GM12891 (cell line): ENCODE results near the gene CST3.
"Not testable (repeated sequence)": the region's sequence is repeated elsewhere in the genome, so short reads cannot be mapped to it uniquely, and the experiment has no call there.

Experiments used
- DNase-seq: peaks from one replicate; pipeline ENCODE4 v3.0.0; 2011; ENCODE audit warnings: low spot score; ENCODE audit not compliant: insufficient read length
- FAIRE-seq: peaks from 2 replicates; lab custom pipeline; 2011; peaks lifted over from hg19 to GRCh38; lab: Jason Lieb, UNC
- PAX5 ChIP-seq: IDR thresholded peaks from 2 replicates; pipeline ENCODE4 v1.6.1; 2011; ENCODE audit warnings: low read length, moderate library complexity, mild to moderate bottlenecking; ENCODE audit not compliant: insufficient read depth, severe bottlenecking
- POLR2A ChIP-seq: IDR thresholded peaks from 2 replicates; pipeline ENCODE4 v1.6.1; 2011; ENCODE audit warnings: low read depth, low read length, control low read depth
- POLR2AphosphoS5 ChIP-seq: IDR thresholded peaks from 2 replicates; pipeline ENCODE4 v1.6.1; 2011; ENCODE audit warnings: low read depth, low read length, control low read depth
- POU2F2 ChIP-seq: IDR thresholded peaks from 2 replicates; pipeline ENCODE4 v1.6.1; 2011; ENCODE audit warnings: low read depth, mild to moderate bottlenecking, control low read depth, low read length, moderate library complexity
- SPI1 ChIP-seq: IDR thresholded peaks from 2 replicates; pipeline ENCODE4 v1.6.1; 2011; ENCODE audit warnings: low read depth, low read length, control low read depth
- TAF1 ChIP-seq: IDR thresholded peaks from 2 replicates; pipeline ENCODE4 v1.6.1; 2011; ENCODE audit warnings: low read depth, low read length, control low read depth

The CST3 gene

DNA sequence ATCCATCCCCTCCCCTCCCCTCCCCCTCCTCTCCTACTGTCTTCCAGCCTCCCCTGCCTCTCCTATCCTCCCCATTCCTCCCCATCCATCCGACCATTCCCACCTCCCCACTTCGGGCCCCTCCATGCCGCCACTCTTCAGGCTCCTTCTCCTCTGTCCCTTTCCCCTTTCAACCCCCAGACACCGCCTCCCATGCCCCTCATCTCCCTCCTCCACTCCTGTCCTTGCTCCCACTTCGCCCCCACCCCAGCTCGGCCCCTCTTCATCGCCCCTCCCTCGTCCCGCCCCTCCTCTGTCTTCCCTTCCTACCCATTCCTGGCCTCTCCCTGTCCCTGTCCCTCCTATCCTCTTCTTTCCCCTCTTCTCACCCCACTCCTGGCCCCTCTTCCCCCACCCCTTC is 554 bp upstream of the CST3 start:
- TF ChIP-seq SPI1 (no peak), POU2F2 (no peak), PAX5 (no peak), TAF1 (no peak), POLR2AphosphoS5 (no peak), POLR2A (no peak)
- no peak for FAIRE-seq
- DNase-seq: no peak

DNA sequence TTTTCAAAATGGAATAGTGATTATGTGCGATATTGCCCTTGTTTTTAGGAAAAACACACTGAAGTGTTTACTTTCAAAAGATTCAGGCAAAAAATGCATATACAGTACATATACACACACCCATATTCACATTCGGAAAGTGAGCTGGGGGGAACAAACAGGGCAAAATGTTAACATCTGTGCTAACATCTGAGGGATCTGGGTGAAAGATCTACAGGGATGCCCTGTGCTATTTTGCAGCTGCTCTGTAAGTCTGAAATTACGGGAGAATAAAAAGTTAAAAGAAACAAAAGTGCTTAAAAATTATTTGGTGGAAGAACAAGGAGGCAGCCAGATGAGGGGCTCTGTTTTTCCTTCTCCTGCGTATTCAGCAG is 860 bp downstream of the CST3 start:
- TF ChIP-seq POLR2AphosphoS5: no peak
- TF ChIP-seq TAF1: no peak
- no peak for TF ChIP-seq POU2F2
- no peak for TF ChIP-seq PAX5
- no peak for TF ChIP-seq POLR2A
- no peak for TF ChIP-seq SPI1
- DNase-seq: no peak
- FAIRE-seq: no peak

DNA sequence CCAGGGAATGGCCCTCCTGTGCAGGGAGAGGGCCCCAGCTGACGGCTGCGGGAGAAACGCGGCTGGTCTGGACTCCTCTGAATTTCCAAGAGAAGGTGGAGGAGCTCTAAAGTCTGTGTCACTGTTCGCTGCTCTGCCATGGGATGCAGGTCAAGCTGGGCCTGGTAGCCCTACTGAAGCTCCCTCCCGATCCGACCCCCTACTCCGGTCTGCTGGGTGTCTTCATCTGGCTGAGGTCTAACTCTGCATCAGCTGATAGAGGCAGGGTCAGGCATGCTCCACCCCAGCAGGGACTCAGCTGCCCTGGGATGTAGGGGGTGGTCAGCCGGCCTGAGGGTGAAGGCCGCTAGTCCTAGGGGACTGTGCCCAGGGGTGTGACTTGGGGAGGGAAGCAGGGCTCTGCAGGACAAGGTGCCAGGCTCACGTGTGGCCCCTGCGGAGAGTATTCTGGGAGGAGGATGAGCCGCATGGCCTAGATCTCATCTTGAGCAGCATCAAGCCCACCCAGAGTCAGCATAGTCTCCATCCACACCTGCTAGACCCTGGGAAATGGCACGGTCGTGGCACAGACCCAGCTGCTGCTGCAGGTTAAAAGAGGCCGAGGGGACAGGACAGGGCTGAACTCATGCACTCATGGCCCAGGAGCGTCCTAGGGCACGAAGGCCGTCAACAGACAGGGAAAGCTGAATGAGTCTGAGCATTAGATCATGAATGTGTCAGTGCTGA is 1.4 kb downstream of the CST3 start:
- FAIRE-seq (peak; percentile 23), DNase-seq (no peak)
- no peak for TF ChIP-seq TAF1
- no peak for TF ChIP-seq POU2F2
- no peak for TF ChIP-seq PAX5
- no peak for TF ChIP-seq SPI1
- TF ChIP-seq POLR2AphosphoS5: no peak
- no peak for TF ChIP-seq POLR2A

DNA sequence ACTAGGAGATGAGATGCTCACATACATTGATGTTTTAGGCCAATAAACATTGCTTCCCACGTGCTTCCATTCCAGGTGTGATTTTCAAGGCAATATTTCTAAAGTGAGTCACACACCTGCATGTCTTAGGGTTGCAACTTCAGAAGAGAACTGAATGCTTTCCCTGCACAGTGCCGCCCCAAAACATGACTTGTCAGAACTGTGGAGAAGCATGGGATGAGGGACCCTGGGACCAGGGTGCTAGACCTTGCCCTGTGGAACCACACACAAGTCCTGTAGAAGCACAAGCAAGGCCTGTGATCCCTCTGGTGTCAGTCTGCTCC is 2.0 kb downstream of the CST3 start:
- not testable (repeated sequence) for DNase-seq
- FAIRE-seq: peak; percentile 16

DNA sequence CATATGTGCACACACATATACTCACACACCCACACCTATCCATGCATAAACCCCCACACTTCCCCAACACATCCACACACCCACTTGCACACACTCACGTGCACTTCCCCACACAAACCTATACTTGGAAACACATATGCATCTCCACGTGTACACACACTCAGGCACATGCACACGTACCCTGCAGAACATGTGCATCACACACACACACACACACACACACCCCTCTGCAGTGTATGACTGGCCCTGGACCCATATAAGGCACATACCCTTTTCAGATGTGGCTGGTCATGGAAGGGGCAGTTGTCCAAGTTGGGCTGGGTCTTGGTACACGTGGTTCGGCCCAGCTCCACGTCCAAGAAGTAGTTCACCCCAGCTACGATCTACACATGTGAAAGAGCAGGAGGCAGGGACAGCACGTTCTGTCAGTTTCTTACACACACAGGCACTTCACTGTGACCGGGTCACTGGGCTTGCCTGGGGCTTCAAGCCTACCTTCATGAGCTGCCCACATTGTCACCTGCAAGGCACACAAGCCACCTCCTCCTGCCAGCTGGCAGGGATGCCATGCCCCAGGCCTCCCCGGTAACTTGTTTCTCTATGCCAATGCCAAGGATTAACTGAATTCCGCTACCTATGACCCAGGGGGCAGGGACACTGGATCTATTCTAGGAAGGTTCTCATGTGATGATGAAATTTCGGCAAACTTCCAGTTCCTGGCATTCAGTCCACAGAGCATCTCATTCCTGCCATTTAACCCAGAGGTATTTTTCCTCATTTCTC is 2.6 kb downstream of the CST3 start:
- TF ChIP-seq SPI1: no peak
- no peak for TF ChIP-seq POLR2AphosphoS5
- no peak for TF ChIP-seq PAX5
- TF ChIP-seq TAF1: no peak
- no peak for TF ChIP-seq POLR2A
- no peak for TF ChIP-seq POU2F2
- DNase-seq (no peak), FAIRE-seq (no peak)

DNA sequence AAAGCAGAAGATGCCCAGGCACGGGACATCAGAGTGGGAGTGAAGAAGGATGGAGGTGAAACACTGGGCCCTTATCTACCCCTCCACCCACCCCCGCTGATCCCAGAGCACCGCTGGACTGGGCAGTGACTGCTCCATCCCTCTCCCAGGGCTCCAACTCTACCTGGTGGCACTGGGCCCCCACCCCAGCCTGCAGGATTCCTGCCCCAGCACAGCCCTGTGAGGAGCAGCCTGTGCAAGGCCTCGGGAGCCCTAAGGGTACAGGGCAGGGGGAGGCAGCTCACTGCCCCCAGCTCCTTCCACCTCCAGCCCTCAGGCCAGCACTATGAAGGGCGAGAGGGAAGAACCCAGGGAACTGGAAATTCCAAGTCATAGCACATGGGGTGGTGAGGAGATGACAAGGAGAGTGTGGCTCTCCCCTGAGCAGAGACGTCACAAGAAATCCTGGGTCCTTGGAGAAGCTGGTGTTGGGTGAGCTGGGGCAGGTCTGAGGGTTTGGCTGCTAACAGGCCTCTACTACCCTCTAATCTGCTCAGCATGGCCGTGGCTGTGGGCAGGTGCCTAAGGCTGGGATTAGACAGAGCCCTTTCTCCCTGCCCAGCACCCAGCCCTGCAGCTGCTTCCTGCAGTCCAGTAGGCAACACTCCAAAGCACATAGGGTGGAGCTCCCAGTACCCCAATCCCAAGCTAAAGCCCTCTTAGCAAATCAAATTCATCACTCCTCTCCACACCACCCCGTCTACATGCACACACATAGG is 3.5 kb downstream of the CST3 start:
- TF ChIP-seq POLR2A (no peak), TAF1 (no peak), PAX5 (no peak), POLR2AphosphoS5 (no peak), SPI1 (no peak), POU2F2 (no peak)

DNA sequence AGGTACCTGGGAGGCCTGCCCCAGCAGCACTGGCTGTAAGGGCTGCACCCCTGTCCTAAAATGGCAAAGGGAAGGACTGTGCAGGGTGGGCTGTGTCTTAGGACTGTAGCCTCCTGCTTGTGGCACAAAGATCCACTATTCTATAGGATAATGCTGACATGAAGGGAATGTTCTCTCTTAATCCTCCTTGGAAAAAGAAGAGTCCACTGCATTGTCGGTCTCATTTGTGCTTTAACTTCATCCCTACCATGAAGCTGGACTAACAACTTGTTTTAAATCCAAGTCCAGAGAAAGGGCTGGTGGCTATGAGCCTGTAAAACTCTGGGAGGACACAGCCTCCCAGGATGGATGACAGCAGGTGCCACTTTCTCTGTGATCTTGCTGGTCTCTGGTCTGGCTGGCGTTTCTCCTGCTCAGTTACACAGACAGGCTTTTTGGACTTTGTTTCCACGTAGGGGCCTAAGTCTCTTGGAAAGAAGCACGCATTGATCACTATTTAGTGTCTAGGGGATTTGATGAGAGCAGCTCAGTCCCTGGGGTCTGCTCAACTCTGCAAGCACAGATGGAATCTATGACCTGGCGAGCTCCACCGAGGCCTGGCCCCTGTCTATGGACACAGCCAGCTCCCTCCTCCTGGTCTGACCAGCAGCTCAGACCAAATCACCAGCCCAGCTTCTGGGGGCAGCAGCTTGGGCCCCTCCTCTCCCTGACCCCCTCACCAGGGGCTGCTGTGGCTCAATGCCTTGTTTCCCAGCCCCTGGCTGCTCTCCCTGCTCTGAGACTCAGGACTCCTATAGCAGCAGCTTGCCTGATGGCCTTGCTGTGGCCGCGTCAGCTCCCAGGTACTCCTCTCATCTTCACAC is 4.8 kb downstream of the CST3 start:
- DNase-seq: no peak
- no peak for FAIRE-seq
- no peak for TF ChIP-seq TAF1
- TF ChIP-seq POLR2AphosphoS5: no peak
- no peak for TF ChIP-seq POU2F2
- TF ChIP-seq SPI1: no peak
- TF ChIP-seq POLR2A: no peak
- TF ChIP-seq PAX5: no peak

More for the DNA sequence above, 3.5 kb downstream of the CST3 start:
- FAIRE-seq (no peak), DNase-seq (no peak)

DNA sequence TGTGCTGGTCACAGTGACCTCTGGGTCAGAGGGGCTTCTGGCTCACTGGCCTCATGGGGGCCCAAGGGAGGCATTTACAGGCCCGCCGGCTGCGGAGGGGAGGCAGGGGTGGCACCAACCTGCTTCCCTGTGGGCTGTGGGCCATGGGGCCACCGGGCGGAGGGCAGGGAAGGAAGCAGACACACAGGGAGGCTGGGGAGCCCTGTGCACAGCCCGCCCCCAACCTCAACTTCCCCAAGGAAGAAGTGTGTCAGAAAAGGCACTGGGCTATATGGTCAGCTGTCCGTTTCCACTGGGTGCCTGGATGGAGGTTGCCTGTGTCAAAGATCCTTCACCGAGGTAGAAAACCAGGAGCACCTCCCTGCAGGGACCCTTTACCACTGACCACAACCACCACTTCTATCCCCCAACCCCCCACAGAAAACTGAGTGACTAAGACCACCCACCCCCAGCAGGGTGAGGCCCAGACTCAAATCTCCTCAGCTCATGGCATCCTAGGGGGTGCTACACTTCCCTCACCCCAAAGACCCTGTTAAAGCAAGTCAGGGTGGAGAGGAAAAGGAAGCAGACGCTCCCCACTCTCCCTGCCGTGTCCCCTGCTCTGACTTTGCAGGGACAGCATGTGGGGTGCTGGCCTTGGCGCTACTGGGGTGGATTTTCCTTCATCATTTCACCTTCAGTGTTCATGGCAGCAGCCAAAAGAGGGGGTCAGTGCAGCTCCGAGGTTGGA is 5.6 kb downstream of the CST3 start:
- FAIRE-seq (no peak), DNase-seq (no peak)

More for the DNA sequence above, 5.6 kb downstream of the CST3 start:
- TF ChIP-seq POU2F2: no peak
- TF ChIP-seq POLR2AphosphoS5: no peak
- no peak for TF ChIP-seq TAF1
- TF ChIP-seq PAX5: no peak
- no peak for TF ChIP-seq SPI1
- TF ChIP-seq POLR2A: no peak
